Activated T-cell treated with anti-CD3 and anti-CD28 coated beads, Interleukin-2, amount 50 U/mL, for 4 hours (primary cell): ENCODE results near the gene PNPLA7. TPM values are rescaled to one million over a fixed set of nuclear protein-coding genes. Genes with fewer than 3 reads are reported as not detected.
A peak's percentile ranks its signal among the peaks of the same experiment; 100 is the strongest.
"Not testable (repeated sequence)": the region's sequence is repeated elsewhere in the genome, so short reads cannot be mapped to it uniquely, and the experiment has no call there.

Experiments
- ATAC-seq, 2 donors: fragments of 200-7000 bp; cut with Tn5 transposase; one replicate each; pipeline ENCODE4 v1.10.0; 2021
- DNase-seq: peaks from one replicate; pipeline ENCODE4 v3.0.0-alpha.2; 2020
- H3K27me3 Mint-ChIP-seq: one replicate; pipeline ENCODE4 v1.8.0; 2021; ENCODE audit warnings: low read depth, mixed read lengths
- H3K36me3 Mint-ChIP-seq: one replicate; pipeline ENCODE4 v1.8.0; 2022; ENCODE audit warnings: mixed read lengths; ENCODE audit not compliant: insufficient read depth
- H3K4me1 Mint-ChIP-seq: one replicate; pipeline ENCODE4 v1.8.0; 2021; ENCODE audit warnings: low read depth, mixed read lengths
- H3K4me3 Mint-ChIP-seq: one replicate; pipeline ENCODE4 v1.8.0; 2021; ENCODE audit warnings: mild to moderate bottlenecking, moderate library complexity, mixed read lengths
- H3K9me3 Mint-ChIP-seq: one replicate; pipeline ENCODE4 v1.8.0; 2021; ENCODE audit warnings: mixed read lengths
- total RNA-seq, 3 donors: library from RNA; stranded (reverse); gene quantifications; one replicate each; pipeline ENCODE4 v1.2.1, GENCODE V29; 2021

PNPLA7 gene
- total RNA-seq, 3 donors from 2014 or later: 1.3 to 1.9 (median 1.8) TPM

DNA sequence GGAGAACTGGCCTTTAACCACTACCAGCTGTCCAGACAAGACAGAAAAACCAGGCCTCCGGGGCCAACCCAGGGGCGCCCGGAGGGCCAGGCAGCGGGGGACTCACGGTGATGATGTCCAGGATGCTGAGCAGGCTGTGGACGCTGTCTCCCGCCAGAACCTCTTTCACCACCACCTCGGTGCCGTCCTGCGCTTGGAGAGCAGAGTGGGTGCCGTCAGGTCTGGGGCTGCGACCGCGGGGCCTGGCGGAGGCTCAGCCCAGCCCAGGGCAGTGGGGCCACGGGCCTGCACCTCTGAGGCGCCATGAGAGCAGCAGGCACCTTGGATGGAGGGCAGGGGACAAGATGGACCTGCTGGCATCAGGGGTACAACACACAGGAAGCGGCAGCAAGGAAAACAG, 9.7 kb downstream of the PNPLA7 start:
- Mint-ChIP-seq H3K9me3 (peaks cover 5% of the 10 kb centered on the region), H3K27me3 (no peaks in the 10 kb centered on the region), H3K4me3 (no peak overlapping the region), H3K4me1 (peaks cover 13% of the 10 kb centered on the region), H3K36me3 (peaks cover 4% of the 10 kb centered on the region)
- no peak for ATAC-seq
- no peak for DNase-seq

DNA sequence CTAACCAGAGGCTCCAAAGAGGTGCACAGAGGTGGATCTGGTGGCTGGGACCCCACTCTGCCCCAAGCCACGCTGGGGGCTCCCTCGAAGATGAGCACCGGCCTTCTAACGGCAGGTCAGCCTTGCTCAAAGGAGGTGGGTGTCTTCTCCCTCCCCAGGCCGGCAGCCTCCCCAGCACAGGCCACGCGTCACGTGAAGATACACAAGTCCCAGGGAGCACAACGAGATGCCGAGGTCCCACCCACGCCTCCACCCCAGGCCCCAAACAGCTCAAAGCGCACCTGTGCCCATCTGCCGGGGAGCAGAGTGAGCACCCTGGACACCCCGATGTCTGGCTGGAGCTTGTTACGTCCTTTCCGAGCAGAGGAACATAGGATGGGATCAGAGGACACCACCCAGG, 12.1 kb downstream of the PNPLA7 start:
- DNase-seq (no peak), ATAC-seq (no peak)
- H3K27me3 Mint-ChIP-seq: no peaks in the 10 kb centered on the region
- H3K9me3 Mint-ChIP-seq: peaks cover 5% of the 10 kb centered on the region
- H3K36me3 Mint-ChIP-seq: peaks cover 4% of the 10 kb centered on the region
- no peak overlapping the region for H3K4me3 Mint-ChIP-seq
- peaks cover 22% of the 10 kb centered on the region for H3K4me1 Mint-ChIP-seq

DNA sequence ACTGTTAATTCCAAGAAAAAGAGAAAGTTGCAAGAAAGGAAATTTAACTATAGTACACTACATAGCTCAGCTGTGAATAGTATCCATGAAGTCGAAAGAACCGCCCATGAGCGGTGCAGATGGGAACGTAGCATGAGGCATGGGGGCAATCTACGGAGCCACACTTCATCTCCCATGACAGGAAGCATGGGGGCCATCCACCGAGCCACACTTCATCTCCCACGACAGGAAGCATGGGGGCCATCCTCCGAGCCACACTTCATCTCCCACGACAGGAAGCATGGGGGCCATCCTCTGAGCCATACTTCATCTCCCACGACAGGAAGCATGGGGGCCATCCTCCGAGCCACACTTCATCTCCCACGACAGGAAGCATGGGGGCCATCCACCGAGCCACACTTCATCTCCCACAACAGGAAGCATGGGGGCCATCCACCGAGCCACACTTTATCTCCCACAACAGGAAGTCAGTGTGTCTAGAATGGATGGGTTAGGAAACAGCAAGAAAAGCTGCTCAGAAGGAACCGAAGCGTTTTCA, 13.5 kb downstream of the PNPLA7 start:
- not testable (repeated sequence) for DNase-seq, H3K9me3 Mint-ChIP-seq, H3K27me3 Mint-ChIP-seq, H3K36me3 Mint-ChIP-seq, ATAC-seq, H3K4me3 Mint-ChIP-seq
- peaks cover 22% of the 10 kb centered on the region for H3K4me1 Mint-ChIP-seq

GRCh38 chr9:137535120-137535428, 15.1 kb downstream of the PNPLA7 start:
- H3K36me3 Mint-ChIP-seq: peaks cover 4% of the 10 kb centered on the region
- H3K4me1 Mint-ChIP-seq: peaks cover 25% of the 10 kb centered on the region
- DNase-seq: no peak
- no peaks in the 10 kb centered on the region for H3K27me3 Mint-ChIP-seq
- no peak for ATAC-seq
- peaks cover 5% of the 10 kb centered on the region for H3K9me3 Mint-ChIP-seq
- no peak overlapping the region for H3K4me3 Mint-ChIP-seq

DNA sequence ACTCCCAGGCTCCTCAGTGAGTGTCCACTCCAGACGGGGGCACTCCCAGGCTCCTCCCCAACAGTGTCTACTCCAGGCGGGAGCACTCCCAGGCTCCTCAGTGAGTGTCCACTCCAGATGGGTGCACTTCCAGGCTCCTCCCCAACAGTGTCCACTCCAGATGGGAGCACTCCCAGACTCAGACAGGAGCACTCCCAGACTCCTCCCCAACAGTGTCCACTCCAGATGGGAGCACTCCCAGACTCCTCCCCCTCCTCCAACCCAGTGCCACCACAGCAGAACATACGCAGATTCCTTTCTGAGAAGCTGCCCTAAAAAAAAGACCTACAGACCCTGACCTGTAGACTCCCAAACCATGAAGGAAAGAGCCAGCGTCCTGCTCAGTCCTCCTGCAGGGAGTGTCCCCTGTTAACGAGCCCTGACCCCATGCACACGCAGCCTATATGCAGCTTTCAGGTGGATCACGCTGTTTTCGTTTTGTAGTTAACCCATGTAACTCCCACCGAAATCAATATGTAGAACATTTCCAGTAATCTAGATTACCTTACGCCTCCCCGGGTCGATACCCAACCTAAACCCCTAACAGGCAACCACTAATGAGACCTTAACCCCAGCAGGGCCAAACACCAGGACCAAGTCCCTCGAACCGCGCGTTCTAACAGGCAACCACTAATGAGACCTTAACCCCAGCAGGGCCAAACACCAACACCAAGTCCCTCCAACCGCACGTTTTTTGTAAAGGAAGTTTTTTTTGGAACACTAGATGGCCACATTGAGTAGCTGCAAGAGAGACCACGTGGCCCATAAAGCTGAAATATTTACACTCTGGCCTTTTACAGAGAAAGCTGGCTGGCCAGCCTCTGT, 15.7 kb downstream of the PNPLA7 start:
- Mint-ChIP-seq H3K4me3 (no peak overlapping the region), H3K9me3 (peaks cover 5% of the 10 kb centered on the region), H3K4me1 (peaks cover 25% of the 10 kb centered on the region), H3K36me3 (peaks cover 4% of the 10 kb centered on the region), H3K27me3 (no peaks in the 10 kb centered on the region)
- DNase-seq (no peak), ATAC-seq (peak; percentile 77)

- not testable (repeated sequence) for DNase-seq, H3K27me3 Mint-ChIP-seq, ATAC-seq, H3K4me3 Mint-ChIP-seq, H3K36me3 Mint-ChIP-seq, H3K9me3 Mint-ChIP-seq
- peaks cover 25% of the 10 kb centered on the region for H3K4me1 Mint-ChIP-seq
These were observed 17.2 kb downstream of the PNPLA7 start for GRCh38 chr9:137532891-137533468.

DNA sequence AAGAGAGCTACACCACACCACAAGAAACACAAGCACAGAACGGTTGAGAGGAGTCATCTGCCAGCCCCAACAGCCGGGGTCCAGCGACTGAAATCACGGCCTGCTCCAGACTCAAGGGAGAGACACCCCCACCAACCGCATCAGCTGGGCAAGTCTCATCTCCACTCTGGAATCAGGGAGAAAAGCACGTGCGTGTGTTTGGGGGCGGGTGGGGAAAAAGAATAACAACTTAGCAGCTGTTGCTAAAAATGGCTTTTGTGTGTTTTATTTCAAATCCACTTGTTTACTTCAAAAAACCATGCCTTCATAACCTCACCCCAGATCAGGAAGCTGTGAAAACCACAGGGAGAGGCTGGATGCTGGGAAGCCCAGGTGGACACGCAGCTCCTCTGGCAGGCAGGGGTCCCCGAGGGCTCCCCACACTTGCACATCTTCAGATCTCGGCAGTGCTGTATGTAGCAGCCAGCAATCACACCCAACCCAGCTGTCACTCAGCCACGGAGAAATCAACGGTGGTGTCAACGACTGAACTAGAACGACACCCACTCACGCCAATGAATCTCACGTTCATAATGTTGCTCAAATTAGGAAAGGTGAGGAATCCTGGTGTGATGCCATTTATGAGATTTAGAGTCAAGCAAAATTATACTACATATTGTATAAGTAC, 19.0 kb downstream of the PNPLA7 start:
- Mint-ChIP-seq H3K4me1 (peaks cover 14% of the 10 kb centered on the region), H3K9me3 (peaks cover 2% of the 10 kb centered on the region), H3K27me3 (no peaks in the 10 kb centered on the region), H3K36me3 (peaks cover 2% of the 10 kb centered on the region), H3K4me3 (no peak overlapping the region)
- ATAC-seq (no peak), DNase-seq (no peak)

DNA sequence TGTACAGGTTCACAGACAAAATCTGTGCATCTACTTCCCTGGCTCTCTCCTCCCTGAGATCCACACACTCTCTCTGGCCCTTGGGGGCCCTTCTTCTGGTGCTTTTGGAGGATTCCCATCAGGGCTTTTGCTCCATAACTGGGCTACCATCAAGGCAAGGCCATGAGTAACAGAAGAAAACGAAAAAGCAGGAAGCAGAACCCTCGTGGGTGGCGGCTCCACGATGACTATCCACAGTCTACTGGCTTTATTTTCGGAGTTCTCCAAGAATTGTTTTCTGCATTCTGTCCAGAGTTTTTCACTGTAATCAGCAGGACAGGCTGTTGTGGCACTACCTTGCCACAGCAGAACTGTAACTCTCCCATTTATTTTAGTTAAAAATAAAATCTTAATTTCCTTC, 19.9 kb downstream of the PNPLA7 start:
- Mint-ChIP-seq H3K9me3 (no peaks in the 10 kb centered on the region), H3K4me1 (peaks cover 12% of the 10 kb centered on the region), H3K36me3 (no peaks in the 10 kb centered on the region), H3K27me3 (no peaks in the 10 kb centered on the region), H3K4me3 (no peak overlapping the region)
- no peak for DNase-seq
- no peak for ATAC-seq

GRCh38 chr9:137524981-137525317, 25.3 kb downstream of the PNPLA7 start:
- H3K9me3 Mint-ChIP-seq: no peaks in the 10 kb centered on the region
- H3K36me3 Mint-ChIP-seq: no peaks in the 10 kb centered on the region
- no peak for ATAC-seq
- DNase-seq: no peak
- no peak overlapping the region for H3K4me3 Mint-ChIP-seq
- H3K27me3 Mint-ChIP-seq: no peaks in the 10 kb centered on the region
- H3K4me1 Mint-ChIP-seq: peaks cover 2% of the 10 kb centered on the region

DNA sequence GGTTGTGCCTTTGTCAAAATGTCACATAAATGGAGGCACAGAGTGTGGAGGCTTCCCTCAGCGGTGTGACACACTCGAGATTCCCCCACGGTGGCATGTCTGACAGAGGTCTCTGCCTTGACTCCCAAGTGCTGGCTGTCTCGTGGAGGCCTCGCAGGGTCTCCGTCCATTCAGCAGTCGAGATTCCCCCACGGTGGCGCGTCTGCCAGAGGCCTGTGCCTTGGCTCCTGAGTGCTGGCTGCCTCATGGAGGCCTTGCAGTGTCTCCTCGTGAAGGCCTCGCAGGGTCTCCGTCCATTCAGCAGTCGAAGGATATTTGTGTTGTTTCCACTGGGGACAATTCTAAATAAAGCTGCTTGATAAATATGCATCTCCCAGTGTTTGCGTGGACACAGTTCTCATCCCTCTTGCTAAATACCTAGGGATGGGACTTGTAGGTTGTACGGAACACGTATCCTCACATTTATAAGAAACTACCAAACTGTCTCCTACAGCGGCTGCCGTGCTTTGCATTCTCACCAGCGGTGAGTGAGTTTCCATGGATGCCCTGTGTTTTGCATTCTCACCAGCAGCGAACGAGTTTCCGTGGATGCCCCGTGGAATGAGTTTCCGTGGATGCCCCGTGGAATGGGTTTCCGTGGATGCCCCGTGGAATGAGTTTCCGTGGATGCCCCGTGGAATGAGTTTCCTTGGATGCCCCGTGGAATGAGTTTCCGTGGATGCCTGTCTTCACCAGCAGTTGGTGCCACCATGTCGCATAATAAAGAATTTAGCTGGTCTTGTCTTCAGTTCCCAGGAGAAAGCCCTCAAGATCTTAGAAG, 25.8 kb downstream of the PNPLA7 start:
- no peak for DNase-seq
- H3K36me3 Mint-ChIP-seq: no peaks in the 10 kb centered on the region

GRCh38 chr9:137522746-137523455, 27.3 kb downstream of the PNPLA7 start:
- no peaks in the 10 kb centered on the region for H3K27me3 Mint-ChIP-seq
- ATAC-seq (no peak), DNase-seq (no peak)
- H3K4me1 Mint-ChIP-seq: peaks cover 2% of the 10 kb centered on the region
- H3K4me3 Mint-ChIP-seq: no peak overlapping the region
- H3K36me3 Mint-ChIP-seq: no peaks in the 10 kb centered on the region
- no peaks in the 10 kb centered on the region for H3K9me3 Mint-ChIP-seq

More for the DNA sequence above, 25.8 kb downstream of the PNPLA7 start:
- no peak for ATAC-seq
- Mint-ChIP-seq H3K4me1 (peaks cover 2% of the 10 kb centered on the region), H3K27me3 (no peaks in the 10 kb centered on the region), H3K9me3 (no peaks in the 10 kb centered on the region), H3K4me3 (no peak overlapping the region)

DNA sequence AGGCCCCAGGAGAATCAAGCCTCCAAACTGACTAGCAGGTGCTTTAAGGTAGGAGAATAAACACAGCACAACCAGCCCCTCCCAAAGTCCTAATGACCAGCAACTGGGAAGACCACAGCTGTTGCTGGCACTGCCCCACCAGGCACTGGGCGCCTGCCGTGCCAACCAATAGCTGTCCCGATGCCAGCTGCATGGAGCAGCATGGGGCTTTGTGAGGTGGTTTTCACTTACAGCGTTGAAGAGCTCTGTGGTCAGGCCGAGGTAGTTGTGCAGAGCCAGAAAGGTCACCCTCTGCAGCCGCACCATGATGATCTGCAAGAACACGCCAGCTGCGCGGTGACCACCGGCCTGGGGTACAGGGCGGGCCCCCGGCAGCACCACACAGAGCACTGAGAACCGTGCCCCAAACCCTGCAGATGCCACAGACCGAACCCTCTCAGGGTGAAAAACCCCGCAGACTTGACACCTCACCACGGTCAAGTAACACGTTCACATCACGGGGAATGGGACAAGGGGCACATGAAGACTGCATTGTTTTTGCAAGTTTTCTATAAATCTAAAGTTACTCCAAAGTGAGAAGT, 28.7 kb downstream of the PNPLA7 start:
- Mint-ChIP-seq H3K4me1 (peaks cover 2% of the 10 kb centered on the region), H3K36me3 (no peaks in the 10 kb centered on the region), H3K27me3 (no peaks in the 10 kb centered on the region), H3K4me3 (no peak overlapping the region), H3K9me3 (no peaks in the 10 kb centered on the region)
- DNase-seq: no peak
- no peak for ATAC-seq

- DNase-seq (no peak), ATAC-seq (no peak)
- no peaks in the 10 kb centered on the region for H3K9me3 Mint-ChIP-seq
- H3K4me1 Mint-ChIP-seq: peaks cover 2% of the 10 kb centered on the region
- no peaks in the 10 kb centered on the region for H3K36me3 Mint-ChIP-seq
- no peaks in the 10 kb centered on the region for H3K27me3 Mint-ChIP-seq
- no peak overlapping the region for H3K4me3 Mint-ChIP-seq
These were observed 29.4 kb downstream of the PNPLA7 start for GRCh38 chr9:137520614-137521404.
